Ramos (cell line): ENCODE results near the gene CBLL1.

ENCODE experiments used
- in situ Hi-C: fragments of 300-500 bp; cut with MboI; formaldehyde crosslinking; loops from one replicate; pipeline ENCODE4 v1.14.3; 2022; ENCODE audit warnings: low sequenced_read_pairs; ENCODE audit not compliant: unreplicated experiment

The CBLL1 gene

DNA sequence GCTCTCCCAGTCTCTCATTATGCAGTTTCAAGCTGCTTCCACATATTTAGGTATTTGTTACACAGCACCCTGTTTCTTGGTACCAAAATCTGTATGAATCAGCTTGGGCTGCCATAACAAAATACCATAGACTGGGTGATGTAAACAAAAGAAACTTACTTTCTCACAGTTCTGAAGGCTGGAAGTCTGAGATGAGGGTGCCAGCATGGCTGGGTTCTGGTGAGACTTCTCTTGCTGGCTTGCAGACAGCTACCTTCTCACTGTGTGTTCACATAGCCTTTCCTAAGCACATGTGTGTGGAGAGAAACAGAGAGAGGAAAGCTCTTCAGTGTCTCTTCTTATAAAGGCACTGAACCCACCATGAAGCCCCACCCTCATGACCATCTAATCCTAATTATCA is 15.7 kb upstream of the CBLL1 start:
- in situ Hi-C loops: loop anchor here (10.0 to 25.0 kb wide), 3 partner anchors 541 to 933 kb away; no protein-coding TSS in a partner anchor

DNA sequence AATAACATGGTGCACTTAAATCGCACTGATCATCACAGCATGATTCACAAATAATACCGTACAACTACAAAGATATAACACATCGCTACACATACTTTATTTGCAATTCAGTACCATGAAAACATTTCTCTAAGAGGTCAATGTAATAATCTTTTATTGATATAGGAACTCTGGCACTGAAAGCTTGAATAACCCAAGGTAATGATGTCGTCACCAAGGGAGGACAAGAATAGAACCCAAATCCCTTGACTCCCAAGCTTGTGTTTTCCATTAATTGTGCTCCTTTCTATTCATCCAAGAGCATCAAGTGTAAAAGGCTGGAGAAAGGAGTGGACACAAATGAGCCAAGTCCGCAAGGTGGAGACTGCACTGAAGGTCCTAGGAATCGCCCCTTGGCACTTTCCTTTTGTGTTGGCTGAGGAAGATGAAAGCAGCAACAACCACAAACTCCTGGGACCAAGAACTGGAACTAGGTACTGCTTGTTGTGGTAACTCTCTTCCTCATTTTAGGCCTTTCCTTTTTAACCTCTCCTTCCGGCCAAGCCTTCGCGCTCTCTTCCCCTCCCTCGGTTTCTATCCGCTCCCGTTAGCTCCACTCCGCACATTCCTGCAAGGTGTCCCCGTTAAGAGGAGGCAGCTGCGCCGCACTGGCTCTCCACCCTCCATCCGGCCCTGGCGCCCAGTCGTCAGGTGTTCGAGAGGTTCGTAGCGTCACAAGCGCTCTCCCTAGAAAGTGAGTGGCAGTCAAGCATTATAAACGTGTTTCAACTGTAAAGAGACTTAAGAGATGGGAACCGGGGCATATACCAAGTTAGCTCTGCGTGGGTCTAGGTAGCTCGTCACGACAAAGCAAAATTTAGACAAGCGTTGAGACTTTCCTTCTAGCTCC is 1.0 kb upstream of the CBLL1 start:
- in situ Hi-C loops: loop anchor here (25.0 kb wide), 2 partner anchors 556 to 806 kb away; no protein-coding TSS in a partner anchor

DNA sequence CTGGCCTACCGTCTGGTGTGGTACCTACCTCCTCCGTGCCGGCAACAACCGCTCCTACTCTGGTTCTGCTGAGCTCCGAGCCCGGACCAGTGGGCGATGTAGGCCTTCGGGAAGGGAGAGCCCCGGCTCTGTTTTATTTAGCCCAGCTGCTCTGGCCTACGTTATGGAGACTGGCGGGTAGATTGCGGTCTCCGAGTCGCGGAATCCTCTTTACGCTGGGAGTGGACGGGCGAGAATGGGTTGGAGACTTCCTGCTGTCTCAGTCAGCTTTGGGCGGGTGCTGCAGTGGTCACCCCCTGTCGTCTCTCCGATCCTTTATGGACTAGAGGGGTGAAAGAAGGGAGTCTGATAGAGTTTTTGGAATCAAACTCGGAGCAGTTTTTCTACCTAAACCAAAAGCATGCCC is 406 bp downstream of the CBLL1 start:
- in situ Hi-C loops: loop anchor here (25.0 kb wide), 2 partner anchors 557 to 807 kb away; no protein-coding TSS in a partner anchor

- in situ Hi-C loops: loop anchor here (25.0 kb wide), 2 partner anchors 559 to 809 kb away; no protein-coding TSS in a partner anchor
These were observed 2.1 kb downstream of the CBLL1 start for GRCh38 chr7:107746006-107746405.

GRCh38 chr7:107751113-107751512 is 7.2 kb downstream of the CBLL1 start:
- in situ Hi-C loops: no loop called here

- in situ Hi-C loops: no loop called here
These were observed 10.7 kb downstream of the CBLL1 start for GRCh38 chr7:107754642-107755041.

- in situ Hi-C loops: no loop called here
These were observed 14.7 kb downstream of the CBLL1 start for GRCh38 chr7:107758667-107759066.

DNA sequence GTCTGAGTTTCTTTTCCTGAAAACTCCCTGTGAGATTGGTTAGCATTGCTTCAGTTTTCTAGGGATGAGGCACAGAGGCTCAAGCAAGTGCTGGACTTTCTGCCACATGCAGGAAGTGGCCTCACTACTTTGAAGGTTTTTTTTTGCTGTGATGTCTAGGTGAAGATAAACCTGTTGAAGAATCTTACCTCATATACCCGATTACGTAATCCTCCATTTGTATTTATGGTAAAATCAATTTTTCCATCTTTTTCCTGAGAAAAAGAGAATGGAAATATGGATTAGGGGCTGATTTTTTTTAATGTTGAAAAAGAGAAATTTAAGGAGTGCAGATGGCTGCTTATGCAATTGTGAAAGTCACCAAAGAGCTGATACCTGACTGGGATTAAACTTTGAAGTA is 23.4 kb downstream of the CBLL1 start:
- in situ Hi-C loops: no loop called here

GRCh38 chr7:107768263-107768662 is 24.3 kb downstream of the CBLL1 start:
- in situ Hi-C loops: no loop called here

DNA sequence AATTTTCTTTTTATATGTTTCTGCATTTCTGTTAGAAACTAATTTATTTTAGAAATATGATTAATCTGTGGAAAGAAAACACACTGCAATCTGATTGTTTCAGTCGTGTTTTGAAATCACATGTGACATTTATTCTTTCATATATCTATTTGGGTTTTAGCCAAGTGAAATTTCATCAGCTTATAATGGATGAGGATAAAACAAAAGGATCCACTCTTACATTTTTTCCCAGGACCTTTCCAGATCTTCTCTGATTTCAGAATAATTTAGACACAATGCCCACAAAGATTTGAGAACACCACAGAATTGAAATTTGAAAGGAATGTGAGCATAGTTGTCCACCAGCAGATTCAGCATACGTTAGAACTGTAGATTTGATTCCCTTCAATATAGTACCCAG is 29.1 kb downstream of the CBLL1 start:
- in situ Hi-C loops: no loop called here

- in situ Hi-C loops: no loop called here
These were observed 33.8 kb downstream of the CBLL1 start for GRCh38 chr7:107777702-107778101.

DNA sequence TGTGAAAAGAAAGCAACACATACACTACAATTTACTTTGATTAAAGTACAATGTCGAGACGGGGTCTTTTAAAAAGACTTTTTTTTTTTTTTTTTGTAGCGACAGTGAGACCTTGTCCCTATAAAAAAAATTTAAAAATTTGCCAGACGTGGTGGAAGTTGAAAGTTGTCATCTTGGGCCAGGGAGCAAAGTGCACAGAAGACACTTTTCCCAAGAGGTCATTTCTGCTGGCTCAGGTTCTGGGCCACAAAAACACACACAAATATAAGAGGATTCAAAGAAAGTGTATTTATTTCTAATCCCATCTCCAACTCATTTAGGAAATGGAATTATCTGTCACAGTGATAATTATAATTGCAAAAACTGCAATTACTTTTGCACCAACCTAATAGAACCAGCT is 34.3 kb downstream of the CBLL1 start:
- in situ Hi-C loops: no loop called here

DNA sequence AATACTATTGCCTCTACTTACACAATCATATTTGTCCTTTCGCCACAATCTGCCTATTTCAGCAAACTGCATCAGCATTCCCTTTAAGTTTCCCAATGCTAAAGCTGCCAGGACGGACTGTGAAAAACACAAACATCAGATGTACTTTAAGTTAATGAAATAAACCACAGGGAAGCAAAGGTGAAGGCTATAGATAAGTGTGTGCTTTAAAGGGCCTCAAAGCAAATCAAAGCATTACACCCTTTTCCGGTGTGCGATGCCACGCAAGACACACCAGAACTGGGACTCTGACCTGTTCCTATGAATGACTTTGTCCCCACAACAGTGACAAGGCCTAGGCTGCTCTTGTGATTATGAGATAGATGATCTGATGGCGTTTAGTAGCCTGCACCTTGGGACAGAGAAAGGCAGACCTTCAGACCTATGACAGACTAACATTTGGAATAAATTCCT is 35.7 kb downstream of the CBLL1 start:
- in situ Hi-C loops: no loop called here

DNA sequence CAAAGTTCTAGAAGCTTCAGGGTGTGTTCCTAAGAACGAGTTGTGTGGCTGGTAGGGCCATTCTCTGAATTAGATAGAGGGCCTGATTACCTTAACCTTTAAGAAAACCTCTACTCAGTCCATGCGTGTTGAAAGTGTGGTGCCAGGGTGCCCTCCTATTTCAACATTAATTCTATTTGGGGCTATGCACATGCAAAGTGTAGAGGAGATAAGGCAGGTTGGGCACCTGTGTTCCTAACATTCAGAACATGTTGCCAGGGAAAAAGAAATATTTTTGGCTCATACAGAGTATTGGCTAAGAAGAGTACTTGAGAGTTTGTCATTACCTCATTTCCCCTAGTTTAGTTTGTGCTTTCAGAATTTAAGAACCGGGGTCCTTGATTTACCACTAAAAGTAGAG is 38.4 kb downstream of the CBLL1 start:
- in situ Hi-C loops: no loop called here

DNA sequence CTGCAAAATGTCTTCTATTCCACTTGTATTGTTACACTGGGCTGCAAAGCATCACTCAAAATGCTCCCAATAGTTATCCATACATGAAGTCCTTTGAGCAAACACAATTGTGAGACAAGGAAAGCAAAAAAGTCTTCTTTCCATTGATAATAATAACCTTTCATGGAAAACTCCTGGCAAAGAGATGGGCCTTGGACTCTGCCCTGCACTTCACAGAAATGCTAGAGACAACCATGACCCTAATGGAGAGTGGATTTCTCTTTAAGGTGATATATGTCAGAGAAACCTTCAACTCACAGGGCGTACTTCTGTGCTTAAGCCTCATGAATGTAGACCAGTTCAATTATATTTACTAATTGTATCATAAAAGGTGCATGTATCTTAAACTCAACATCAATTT is 39.7 kb downstream of the CBLL1 start:
- in situ Hi-C loops: no loop called here

DNA sequence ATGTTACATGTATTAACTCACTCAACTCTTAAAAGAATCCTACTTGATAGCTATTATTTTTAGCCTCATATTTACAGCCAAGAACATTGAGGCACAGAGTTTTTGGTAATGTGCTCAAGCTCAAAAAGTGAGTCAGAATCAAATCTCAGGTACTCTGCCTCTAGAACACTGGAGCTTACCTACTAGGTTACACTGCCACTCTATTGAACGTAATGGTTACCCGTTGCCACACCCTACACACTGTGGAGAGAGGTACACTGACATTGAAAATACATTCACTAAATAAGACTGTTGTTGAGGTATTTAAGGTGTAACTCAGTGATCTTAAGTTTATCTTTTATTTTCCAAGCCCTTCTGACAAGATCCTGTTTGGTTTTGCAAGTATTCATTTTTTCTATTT is 41.2 kb downstream of the CBLL1 start:
- in situ Hi-C loops: no loop called here

GRCh38 chr7:107785926-107786325 is 42.0 kb downstream of the CBLL1 start:
- in situ Hi-C loops: no loop called here

DNA sequence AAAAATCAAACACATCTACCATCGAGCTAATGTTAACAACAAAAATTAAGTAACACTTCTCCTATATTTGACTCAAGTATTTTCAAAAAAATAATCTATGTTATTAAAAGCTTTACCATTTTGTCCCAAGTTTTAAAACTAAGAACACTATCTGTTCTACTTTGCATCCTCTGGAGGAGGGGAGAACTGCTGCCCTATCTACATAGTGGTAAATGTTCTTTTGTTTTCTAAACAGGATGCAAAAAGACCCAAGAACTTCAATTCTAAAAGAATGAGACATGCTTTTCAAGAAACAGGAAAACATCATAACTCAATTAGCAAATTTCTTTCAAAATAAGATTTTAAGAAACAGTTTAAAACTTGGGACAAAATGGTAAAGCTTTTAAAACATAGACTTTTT is 44.3 kb downstream of the CBLL1 start:
- in situ Hi-C loops: no loop called here

DNA sequence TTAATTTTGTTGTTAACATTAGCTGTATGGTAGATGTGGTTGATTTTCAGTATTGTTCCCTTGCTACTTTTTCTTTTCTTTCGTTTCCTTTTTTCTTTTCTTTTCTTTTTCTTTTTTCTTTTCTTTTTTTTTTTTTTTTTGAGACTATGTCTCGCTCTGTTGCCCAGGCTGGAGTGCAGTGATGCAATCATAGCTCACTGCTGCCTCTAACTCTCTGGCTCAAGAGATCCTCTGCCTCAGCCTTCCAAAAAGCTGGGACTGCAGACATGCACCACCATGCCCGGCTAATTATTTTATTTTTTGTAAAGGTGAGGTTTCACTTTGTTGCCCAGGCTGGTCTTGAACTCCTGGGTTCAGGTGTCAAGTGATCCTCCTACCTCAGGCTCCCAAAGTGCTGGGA is 44.7 kb downstream of the CBLL1 start:
- in situ Hi-C loops: no loop called here

DNA sequence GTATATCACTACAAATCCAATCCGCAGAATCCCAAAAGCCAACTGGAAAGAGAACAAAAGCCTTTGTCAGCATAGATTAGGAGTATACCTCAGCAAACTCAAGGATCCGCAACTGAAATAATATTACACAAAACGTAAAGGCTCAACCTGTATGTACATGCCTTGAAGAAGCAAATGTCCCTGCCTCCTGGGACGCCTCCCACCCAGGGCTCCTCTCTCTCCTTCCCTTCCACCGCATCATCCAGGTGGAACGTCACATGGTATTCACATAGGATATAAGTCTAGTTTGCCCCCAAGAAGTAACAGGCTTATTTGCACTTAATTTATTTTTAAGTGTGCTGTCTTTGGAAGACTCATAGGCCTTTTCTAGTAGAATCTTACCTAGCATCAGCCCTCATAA is 45.7 kb downstream of the CBLL1 start:
- in situ Hi-C loops: no loop called here

GRCh38 chr7:107792364-107792763 is 48.4 kb downstream of the CBLL1 start:
- in situ Hi-C loops: no loop called here
